IPS-NIHi7 (cell line): Measurements from ENCODE around the gene NBEAL2.
"Not testable (repeated sequence)": the region's sequence is repeated elsewhere in the genome, so short reads cannot be mapped to it uniquely, and the experiment has no call there.

ENCODE experiments used
- DNase-seq: peaks from one replicate; pipeline ENCODE4 v3.0.0; 2012; ENCODE audit warnings: mixed read lengths; ENCODE audit errors: extremely low spot score

The NBEAL2 gene

GRCh38 chr3:47012342-47013230 lies 33.1 kb downstream of the NBEAL2 start:
- no peak for DNase-seq

GRCh38 chr3:47013231-47013630 lies 33.8 kb downstream of the NBEAL2 start:
- DNase-seq = no peak

GRCh38 chr3:47014036-47014435 lies 34.6 kb downstream of the NBEAL2 start:
- no peak for DNase-seq

GRCh38 chr3:47015151-47015550 lies 35.7 kb downstream of the NBEAL2 start:
- no peak for DNase-seq

- DNase-seq = no peak
These were observed 36.8 kb downstream of the NBEAL2 start for GRCh38 chr3:47016086-47016933.

GRCh38 chr3:47016934-47017435 lies 37.5 kb downstream of the NBEAL2 start:
- DNase-seq = no peak

- no peak for DNase-seq
These were observed 38.2 kb downstream of the NBEAL2 start for GRCh38 chr3:47017504-47018268.

GRCh38 chr3:47018269-47018611 lies 38.8 kb downstream of the NBEAL2 start:
- no peak for DNase-seq

GRCh38 chr3:47019201-47019600 lies 39.7 kb downstream of the NBEAL2 start:
- no peak for DNase-seq

GRCh38 chr3:47020311-47020710 lies 40.8 kb downstream of the NBEAL2 start:
- DNase-seq = no peak

- DNase-seq = no peak
These were observed 43.2 kb downstream of the NBEAL2 start for GRCh38 chr3:47022641-47023071.

- DNase-seq = peak; percentile 35
These were observed 45.5 kb downstream of the NBEAL2 start for GRCh38 chr3:47024932-47025331.

GRCh38 chr3:47026432-47026831 lies 47.0 kb downstream of the NBEAL2 start:
- DNase-seq = not testable (repeated sequence)

- DNase-seq = no peak
These were observed 48.7 kb downstream of the NBEAL2 start for GRCh38 chr3:47028146-47028545.

GRCh38 chr3:47028667-47029066 lies 49.2 kb downstream of the NBEAL2 start:
- DNase-seq = no peak

GRCh38 chr3:47031041-47031440 lies 51.6 kb downstream of the NBEAL2 start:
- DNase-seq = not testable (repeated sequence)

GRCh38 chr3:47034868-47035489 lies 55.5 kb downstream of the NBEAL2 start:
- no peak for DNase-seq

GRCh38 chr3:47035645-47036044 lies 56.2 kb downstream of the NBEAL2 start:
- no peak for DNase-seq

- no peak for DNase-seq
These were observed 56.7 kb downstream of the NBEAL2 start for GRCh38 chr3:47036145-47036544.

- not testable (repeated sequence) for DNase-seq
These were observed 57.8 kb downstream of the NBEAL2 start for GRCh38 chr3:47037302-47037701.

- DNase-seq = no peak
These were observed 61.6 kb downstream of the NBEAL2 start for GRCh38 chr3:47041114-47041513.
